Neural cell (in vitro differentiated cells): ENCODE measurements around the gene SOD3. TPM values are rescaled to one million over a fixed set of nuclear protein-coding genes. Genes with fewer than 3 reads are reported as not detected.

Source experiments
- H2AFZ ChIP-seq: fragments of 200-600, 300-800 bp; sonication (generic), shearing (Covaris generic); 2 replicates; pipeline ENCODE4 v1.6.0; 2014; ENCODE audit warnings: low read depth, mild to moderate bottlenecking, antibody characterized with exemption, low read length, moderate library complexity
- H3F3A ChIP-seq: fragments of 200-600 bp; shearing (Covaris generic); 2 replicates; pipeline ENCODE4 v1.6.1; 2016; ENCODE audit warnings: mild to moderate bottlenecking, moderate library complexity, mixed read lengths, antibody characterized with exemption, low read length; ENCODE audit not compliant: insufficient read depth, poor library complexity, severe bottlenecking
- H3K27ac ChIP-seq: fragments of 200-600, 300-800 bp; sonication (generic), shearing (Covaris generic); 2 replicates; pipeline ENCODE4 v1.5.1; 2014; ENCODE audit warnings: mild to moderate bottlenecking, low read length, moderate library complexity
- H3K27me3 ChIP-seq: fragments of 300-800, 200-600 bp; sonication (generic), shearing (Covaris generic); 2 replicates; pipeline ENCODE4 v1.6.0; 2014; ENCODE audit warnings: mild to moderate bottlenecking, low read depth, low read length, moderate library complexity; ENCODE audit not compliant: insufficient read depth
- H3K36me3 ChIP-seq: fragments of 300-800, 200-600 bp; sonication (generic), shearing (Covaris generic); 2 replicates; pipeline ENCODE4 v1.5.1; 2014; ENCODE audit warnings: mild to moderate bottlenecking, antibody characterized with exemption, low read length, moderate library complexity; ENCODE audit not compliant: insufficient read depth
- H3K4me2 ChIP-seq: fragments of 300-800, 200-600 bp; sonication (generic), shearing (Covaris generic); 2 replicates; pipeline ENCODE4 v1.6.0; 2014; ENCODE audit warnings: mild to moderate bottlenecking, low read length
- H3K4me3 ChIP-seq: fragments of 300-800, 200-600 bp; sonication (generic), shearing (Covaris generic); 2 replicates; pipeline ENCODE4 v1.5.1; 2014; ENCODE audit warnings: mild to moderate bottlenecking, low read length, moderate library complexity
- H3K79me2 ChIP-seq: fragments of 200-600 bp; shearing (Covaris generic); replicated peaks from 2 replicates; pipeline ENCODE4 v1.6.0; 2014; ENCODE audit warnings: mild to moderate bottlenecking, low read length, moderate library complexity; ENCODE audit not compliant: insufficient read depth
- H3K9ac ChIP-seq: fragments of 300-800, 200-600 bp; sonication (generic), shearing (Covaris generic); 2 replicates; pipeline ENCODE4 v1.6.1; 2016; ENCODE audit warnings: mild to moderate bottlenecking, low read length, mixed read lengths
- H3K9me2 ChIP-seq: fragments of 200-600 bp; shearing (Covaris generic); 2 replicates; pipeline ENCODE4 v1.6.1; 2016; ENCODE audit warnings: mild to moderate bottlenecking, low read length, mixed read lengths; ENCODE audit not compliant: insufficient read depth
- H3K9me3 ChIP-seq: fragments of 200-600, 300-800 bp; sonication (generic), shearing (Covaris generic); 2 replicates; pipeline ENCODE4 v1.6.1; 2016; ENCODE audit warnings: mild to moderate bottlenecking, mixed run types, low read length, moderate library complexity, mixed read lengths
- H4K20me1 ChIP-seq: fragments of 200-600 bp; shearing (Covaris generic); 2 replicates; pipeline ENCODE4 v1.6.1; 2016; ENCODE audit warnings: mild to moderate bottlenecking, mixed run types; ENCODE audit not compliant: insufficient read depth
- CTCF ChIP-seq: fragments of 450-650 bp; IDR thresholded peaks from 2 replicates; pipeline ENCODE4 v1.5.1; 2014; ENCODE audit warnings: antibody characterized with exemption, mild to moderate bottlenecking, moderate library complexity; ENCODE audit not compliant: poor library complexity, severe bottlenecking
- EP300 ChIP-seq: fragments of 450-650 bp; conservative IDR thresholded peaks from 2 replicates; pipeline ENCODE4 v1.6.1; 2014; ENCODE audit warnings: antibody characterized with exemption, mild to moderate bottlenecking, moderate library complexity; ENCODE audit not compliant: poor library complexity, severe bottlenecking
- EZH2 ChIP-seq: fragments of 200-600, 300-800 bp; shearing (Covaris generic), sonication (generic); IDR thresholded peaks from 2 replicates; pipeline ENCODE4 v1.6.1; 2014; ENCODE audit warnings: antibody characterized with exemption, low read length, borderline replicate concordance, mild to moderate bottlenecking; ENCODE audit not compliant: insufficient read depth, poor library complexity, severe bottlenecking
- MXI1 ChIP-seq: fragments of 450-650 bp; conservative IDR thresholded peaks from 2 replicates; pipeline ENCODE4 v1.6.1; 2014; ENCODE audit warnings: antibody characterized with exemption, mild to moderate bottlenecking; ENCODE audit not compliant: poor library complexity, severe bottlenecking
- POLR2AphosphoS5 ChIP-seq: IDR thresholded peaks from 2 replicates; pipeline ENCODE4 v1.6.1; 2012
- RAD21 ChIP-seq: fragments of 450-650 bp; conservative IDR thresholded peaks from 2 replicates; pipeline ENCODE4 v1.6.1; 2014; ENCODE audit warnings: antibody characterized with exemption, mild to moderate bottlenecking, moderate library complexity
- REST ChIP-seq: IDR thresholded peaks from 2 replicates; pipeline ENCODE4 v1.6.1; 2012; ENCODE audit warnings: borderline replicate concordance
- SMC3 ChIP-seq: fragments of 450-650 bp; conservative IDR thresholded peaks from 2 replicates; pipeline ENCODE4 v1.6.1; 2014; ENCODE audit warnings: antibody characterized with exemption, mild to moderate bottlenecking, moderate library complexity; ENCODE audit not compliant: poor library complexity
- TAF1 ChIP-seq: IDR thresholded peaks from 2 replicates; pipeline ENCODE4 v1.6.1; 2012; ENCODE audit warnings: low read depth
- polyA plus RNA-seq: library from polyadenylated mRNA; depleted of rRNA; stranded (reverse); fragments of >200 nt; gene quantifications from 2 replicates; pipeline ENCODE4 v1.2.3, GENCODE V29; 2014

Gene SOD3
- polyA plus RNA-seq, 1 donor from 2014 or later, result not detected

DNA sequence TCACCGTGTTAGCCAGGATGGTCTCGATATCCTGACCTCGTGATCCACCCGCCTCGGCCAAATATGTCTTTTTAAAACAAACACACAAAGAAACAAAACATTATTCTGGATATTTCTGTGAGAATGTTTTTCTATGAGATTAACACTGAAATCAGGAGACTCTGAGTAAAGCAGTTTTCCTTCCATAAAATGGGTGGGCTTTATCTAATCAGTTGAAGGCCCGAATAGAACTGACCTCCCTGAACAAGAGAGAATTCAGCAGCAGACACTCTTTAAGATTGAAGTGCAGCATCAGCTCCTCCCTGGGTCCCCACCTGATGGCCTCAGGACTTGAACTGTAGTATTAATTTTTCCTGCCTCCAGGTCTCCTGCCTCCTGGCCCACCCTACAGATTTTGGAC lies 22.4 kb upstream of the SOD3 start:
- H3K79me2 ChIP-seq, result no peaks in the 10 kb centered on the region
- no peak overlapping the region for H3K4me3 ChIP-seq

DNA sequence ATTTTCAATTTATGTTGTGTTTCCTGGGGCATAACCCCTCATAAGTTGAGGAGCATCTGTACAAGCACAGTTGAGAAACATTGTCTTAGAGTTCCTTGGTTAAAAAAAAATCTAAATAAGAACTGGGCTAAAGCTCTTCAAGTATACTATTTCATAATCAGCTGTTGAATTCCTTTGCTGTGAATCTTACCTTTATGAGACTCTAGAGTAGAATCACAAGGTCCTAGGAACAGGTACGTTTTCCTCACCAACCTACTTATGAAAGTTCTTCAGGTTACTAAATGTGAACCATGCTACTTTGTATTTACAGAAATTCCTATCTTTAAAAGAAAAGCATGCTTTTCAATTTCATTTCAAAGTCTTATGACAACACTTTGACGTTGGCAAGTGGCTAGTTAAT lies 20.9 kb upstream of the SOD3 start:
- Histone ChIP-seq H3K4me3 (no peak overlapping the region), H4K20me1 (no peaks in the 10 kb centered on the region), H3K9me3 (no peaks in the 10 kb centered on the region), H3K27me3 (no peaks in the 10 kb centered on the region), H3K27ac (no peak overlapping the region), H3K4me2 (no peak overlapping the region), H3K9ac (no peak overlapping the region), H3K9me2 (no peaks in the 10 kb centered on the region), H2AFZ (no peak overlapping the region), H3K79me2 (no peaks in the 10 kb centered on the region), H3K36me3 (no peaks in the 10 kb centered on the region), H3F3A (no peaks in the 10 kb centered on the region)
- TF ChIP-seq EZH2, result no peak
- no peak for TF ChIP-seq TAF1
- no peak for TF ChIP-seq EP300
- TF ChIP-seq POLR2AphosphoS5, result no peak
- no peak for TF ChIP-seq REST
- TF ChIP-seq SMC3, result no peak
- no peak for TF ChIP-seq MXI1
- TF ChIP-seq RAD21, result no peak

More for the DNA sequence above, 22.4 kb upstream of the SOD3 start:
- no peaks in the 10 kb centered on the region for H4K20me1 ChIP-seq
- H3K27ac ChIP-seq, result no peak overlapping the region
- H3K9me2 ChIP-seq, result no peaks in the 10 kb centered on the region
- H3K27me3 ChIP-seq, result no peaks in the 10 kb centered on the region
- H3K4me2 ChIP-seq, result no peak overlapping the region
- TF ChIP-seq SMC3 (no peak), TAF1 (no peak), MXI1 (no peak), EP300 (no peak), RAD21 (no peak), CTCF (no peak), POLR2AphosphoS5 (no peak), EZH2 (no peak), REST (no peak)
- H2AFZ ChIP-seq, result no peak overlapping the region
- no peaks in the 10 kb centered on the region for H3F3A ChIP-seq
- no peaks in the 10 kb centered on the region for H3K36me3 ChIP-seq
- H3K9me3 ChIP-seq, result no peaks in the 10 kb centered on the region
- H3K9ac ChIP-seq, result no peak overlapping the region
